ENCODE results near the gene GARRE1.

GARRE1 gene

DNA sequence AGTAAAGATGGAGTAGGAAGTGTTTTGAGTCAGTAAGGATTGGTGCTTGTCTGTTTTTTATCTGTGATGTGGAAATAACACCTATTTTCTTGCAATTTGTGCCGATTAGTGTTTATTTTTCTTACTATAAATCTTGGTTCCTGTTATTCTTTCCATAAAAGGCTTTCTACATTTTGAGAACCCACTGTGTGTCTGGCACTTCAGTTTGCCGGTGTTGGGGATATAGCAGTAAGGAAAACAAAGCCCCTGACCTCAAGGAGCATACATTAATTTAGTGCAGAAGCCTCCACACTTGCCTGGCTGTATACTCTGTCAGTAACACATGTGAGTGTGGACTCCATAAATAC, 35.6 kb upstream of the GARRE1 start:
- no peak overlapping the region for H3K27ac ChIP-seq (ENCODE audit: low read length)
- H3K9ac ChIP-seq (ENCODE audit: low read length): no peak overlapping the region
- no peak overlapping the region for H3K4me3 ChIP-seq (ENCODE audit: low read length)
- H3K36me3 ChIP-seq (ENCODE audit: control insufficient read depth, low read depth, low read length): peaks cover 71% of the 10 kb centered on the region
- H3K4me1 ChIP-seq (ENCODE audit: control insufficient read depth, low read depth, low read length): no peaks in the 10 kb centered on the region
- H3K9me3 ChIP-seq (ENCODE audit: control insufficient read depth, low read depth, low read length): no peaks in the 10 kb centered on the region
- no peaks in the 10 kb centered on the region for H3K27me3 ChIP-seq (ENCODE audit: control insufficient read depth, insufficient read depth, low read length)

DNA sequence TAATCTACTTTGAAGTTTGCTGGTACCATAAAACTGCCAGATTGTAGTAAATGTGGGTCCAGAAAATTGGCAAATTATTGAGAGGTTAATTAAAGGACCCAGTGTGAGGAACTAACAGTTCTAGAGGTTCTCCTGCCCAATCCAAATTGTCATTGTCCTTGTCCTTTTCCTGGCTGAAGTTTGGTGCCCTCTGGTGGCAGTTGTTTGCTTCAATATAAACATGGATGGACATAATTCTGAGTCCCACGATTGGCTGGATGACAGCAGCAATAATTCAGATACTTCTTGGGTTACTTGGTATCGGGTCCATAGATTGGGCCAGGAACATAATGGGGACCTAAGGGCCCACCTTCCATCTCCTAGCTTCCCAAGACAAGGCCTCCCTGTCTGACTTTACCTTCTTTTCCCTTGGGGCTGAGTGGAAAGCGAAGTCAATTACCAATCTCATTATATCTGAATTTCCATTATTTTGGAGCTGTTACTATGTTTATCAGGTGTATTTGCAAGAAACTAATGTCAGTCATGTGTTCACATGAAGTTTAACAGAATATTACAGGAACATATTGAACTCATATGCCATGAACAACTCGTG, 33.8 kb upstream of the GARRE1 start:
- H3K4me1 ChIP-seq (ENCODE audit: control insufficient read depth, low read depth, low read length): peaks cover 15% of the 10 kb centered on the region
- no peaks in the 10 kb centered on the region for H3K9me3 ChIP-seq (ENCODE audit: control insufficient read depth, low read depth, low read length)
- peaks cover 78% of the 10 kb centered on the region for H3K36me3 ChIP-seq (ENCODE audit: control insufficient read depth, low read depth, low read length)
- no peak overlapping the region for H3K27ac ChIP-seq (ENCODE audit: low read length)
- H3K9ac ChIP-seq (ENCODE audit: low read length): no peak overlapping the region
- no peak overlapping the region for H3K4me3 ChIP-seq (ENCODE audit: low read length)
- no peaks in the 10 kb centered on the region for H3K27me3 ChIP-seq (ENCODE audit: control insufficient read depth, insufficient read depth, low read length)

DNA sequence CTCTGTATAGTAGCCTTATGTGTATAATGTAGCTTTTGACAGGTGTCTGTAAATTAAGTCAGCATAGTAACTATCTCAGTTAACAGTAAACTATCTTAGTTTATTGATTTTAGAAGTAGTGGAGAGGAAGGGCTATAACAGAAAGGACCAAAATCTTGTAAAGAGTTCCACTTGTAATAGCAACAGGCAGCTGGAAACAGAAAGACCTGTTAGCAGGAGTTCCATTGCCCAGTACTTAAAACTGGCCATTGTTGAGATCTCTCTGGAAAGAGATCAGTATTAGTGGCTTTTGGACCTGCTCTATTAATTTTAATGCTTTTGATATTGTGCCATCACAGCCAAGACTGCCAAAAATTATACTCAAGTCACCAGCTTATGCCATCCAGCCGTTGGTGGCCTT, 32.0 kb upstream of the GARRE1 start:
- Histone ChIP-seq H3K36me3 (ENCODE audit: control insufficient read depth, low read depth, low read length) (peaks cover 88% of the 10 kb centered on the region), H3K27me3 (ENCODE audit: control insufficient read depth, insufficient read depth, low read length) (no peaks in the 10 kb centered on the region), H3K27ac (ENCODE audit: low read length) (no peak overlapping the region), H3K9ac (ENCODE audit: low read length) (no peak overlapping the region), H3K4me1 (ENCODE audit: control insufficient read depth, low read depth, low read length) (peaks cover 21% of the 10 kb centered on the region), H3K4me3 (ENCODE audit: low read length) (no peak overlapping the region), H3K9me3 (ENCODE audit: control insufficient read depth, low read depth, low read length) (no peaks in the 10 kb centered on the region)

DNA sequence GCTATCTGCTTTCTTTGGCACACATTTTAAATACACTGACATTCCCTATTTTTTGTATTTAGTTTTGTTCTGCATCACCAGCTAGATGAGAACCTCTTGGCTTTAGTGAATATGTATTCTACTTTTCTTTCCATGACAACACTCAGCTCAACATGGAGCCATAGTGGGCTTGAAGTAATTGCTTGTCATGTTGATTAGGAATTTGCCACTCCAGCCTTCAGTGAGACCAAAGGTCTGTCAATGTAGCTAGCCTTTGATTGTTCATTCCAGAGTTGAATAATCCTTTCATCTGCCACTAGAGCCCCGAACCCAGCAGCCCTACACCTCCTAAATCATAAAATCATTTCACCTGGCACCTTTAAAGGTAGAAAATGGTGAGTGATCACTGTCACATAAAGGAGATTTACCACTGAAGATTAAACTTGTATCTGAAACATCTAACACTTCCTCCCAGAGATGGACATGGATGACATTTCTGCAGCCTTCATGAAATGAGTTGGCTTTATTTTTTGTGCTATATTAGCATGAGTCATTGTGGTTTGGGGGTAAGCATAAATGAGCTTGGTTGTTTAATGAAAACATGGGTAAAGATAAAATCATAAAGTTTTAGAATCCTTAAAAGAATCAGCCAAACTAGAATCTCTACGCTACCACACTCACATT, 29.2 kb upstream of the GARRE1 start:
- Histone ChIP-seq H3K9ac (ENCODE audit: low read length) (peak overlapping the region; percentile 4), H3K4me3 (ENCODE audit: low read length) (peak overlapping the region; percentile 26), H3K27me3 (ENCODE audit: control insufficient read depth, insufficient read depth, low read length) (no peaks in the 10 kb centered on the region), H3K36me3 (ENCODE audit: control insufficient read depth, low read depth, low read length) (peaks cover 97% of the 10 kb centered on the region), H3K27ac (ENCODE audit: low read length) (peak overlapping the region; percentile 38), H3K9me3 (ENCODE audit: control insufficient read depth, low read depth, low read length) (no peaks in the 10 kb centered on the region), H3K4me1 (ENCODE audit: control insufficient read depth, low read depth, low read length) (peaks cover 21% of the 10 kb centered on the region)

DNA sequence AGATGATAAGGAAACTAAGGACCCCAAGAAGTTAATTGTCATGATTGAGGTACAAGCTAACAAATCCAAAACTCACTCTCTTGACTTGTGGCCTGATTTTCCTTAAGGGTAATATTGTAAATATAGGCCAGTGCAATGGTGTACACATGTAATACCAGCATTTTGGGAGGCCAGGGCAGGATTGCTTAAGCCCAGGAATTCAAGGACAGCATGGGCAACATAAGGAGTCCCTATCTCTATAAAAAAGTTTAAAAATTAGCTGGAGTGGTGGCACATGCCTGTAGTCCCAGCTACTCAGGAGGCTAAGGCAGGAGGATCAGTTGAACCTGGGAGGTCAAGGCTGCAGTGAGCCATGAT, 28.7 kb upstream of the GARRE1 start:
- no peak overlapping the region for H3K27ac ChIP-seq (ENCODE audit: low read length)
- H3K4me3 ChIP-seq (ENCODE audit: low read length): no peak overlapping the region
- no peaks in the 10 kb centered on the region for H3K9me3 ChIP-seq (ENCODE audit: control insufficient read depth, low read depth, low read length)
- peaks cover 21% of the 10 kb centered on the region for H3K4me1 ChIP-seq (ENCODE audit: control insufficient read depth, low read depth, low read length)
- H3K36me3 ChIP-seq (ENCODE audit: control insufficient read depth, low read depth, low read length): peaks cover 93% of the 10 kb centered on the region
- H3K9ac ChIP-seq (ENCODE audit: low read length): no peak overlapping the region
- H3K27me3 ChIP-seq (ENCODE audit: control insufficient read depth, insufficient read depth, low read length): no peaks in the 10 kb centered on the region

DNA sequence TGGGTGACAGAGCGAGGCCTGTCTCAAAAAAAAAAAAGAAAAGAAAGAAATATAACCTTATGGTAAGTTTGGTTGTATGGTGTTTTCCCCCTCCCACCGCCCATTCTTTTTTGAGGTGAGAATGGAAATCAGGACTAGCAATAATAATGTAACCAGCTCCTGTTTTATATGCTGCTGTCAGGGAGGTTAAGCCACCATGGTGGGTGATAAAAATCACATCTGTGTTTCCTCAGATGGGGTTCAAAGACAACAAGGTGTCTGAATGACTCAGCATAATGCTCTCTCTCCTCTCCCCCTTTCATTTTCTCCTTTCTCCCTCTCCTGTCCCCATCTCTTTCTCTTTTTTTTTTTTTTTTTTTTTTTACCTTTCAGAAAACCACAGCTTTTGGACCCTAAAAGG, 28.3 kb upstream of the GARRE1 start:
- Histone ChIP-seq H3K9me3 (ENCODE audit: control insufficient read depth, low read depth, low read length) (no peaks in the 10 kb centered on the region), H3K4me3 (ENCODE audit: low read length) (no peak overlapping the region), H3K27ac (ENCODE audit: low read length) (no peak overlapping the region), H3K9ac (ENCODE audit: low read length) (no peak overlapping the region), H3K27me3 (ENCODE audit: control insufficient read depth, insufficient read depth, low read length) (no peaks in the 10 kb centered on the region), H3K4me1 (ENCODE audit: control insufficient read depth, low read depth, low read length) (peaks cover 24% of the 10 kb centered on the region), H3K36me3 (ENCODE audit: control insufficient read depth, low read depth, low read length) (peaks cover 89% of the 10 kb centered on the region)

DNA sequence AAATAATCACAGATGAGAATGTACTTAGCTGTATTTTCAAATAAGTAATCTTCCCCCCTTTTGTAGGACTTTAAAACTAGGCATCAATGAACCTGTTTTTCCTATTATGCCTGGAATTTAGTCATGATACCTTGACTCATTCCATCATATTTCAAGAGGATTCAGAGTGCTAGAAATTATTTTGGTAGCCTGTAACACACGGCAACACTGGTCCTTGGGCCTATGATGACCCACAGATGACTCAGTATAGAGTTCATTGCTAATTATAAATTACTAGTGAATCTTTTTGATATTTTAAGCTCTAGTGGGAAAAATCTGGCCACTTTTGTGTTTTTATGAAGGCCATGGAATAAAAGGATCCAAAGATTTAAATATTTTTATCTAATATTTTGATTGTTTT, 26.0 kb upstream of the GARRE1 start:
- peaks cover 66% of the 10 kb centered on the region for H3K36me3 ChIP-seq (ENCODE audit: control insufficient read depth, low read depth, low read length)

DNA sequence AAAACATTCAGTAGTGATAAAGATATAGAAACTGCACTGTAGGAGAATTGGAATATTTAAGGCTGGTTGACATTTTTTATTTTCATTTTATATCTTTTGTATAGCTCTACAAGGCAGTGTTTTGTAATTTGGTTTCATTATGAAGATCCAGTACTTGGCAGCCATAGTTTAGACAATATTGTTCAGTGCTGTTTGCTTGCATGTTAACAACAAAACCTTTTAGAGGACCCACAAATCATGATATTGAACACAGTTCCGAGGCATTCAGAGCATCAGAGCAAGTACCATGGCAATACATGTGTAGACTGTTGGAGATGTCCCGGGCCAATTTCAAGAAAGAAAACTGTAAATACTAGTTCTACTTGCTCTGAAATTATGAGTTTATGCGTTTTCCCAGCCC, 25.6 kb upstream of the GARRE1 start:
- peaks cover 62% of the 10 kb centered on the region for H3K36me3 ChIP-seq (ENCODE audit: control insufficient read depth, low read depth, low read length)
- H3K4me3 ChIP-seq (ENCODE audit: low read length): no peak overlapping the region
- no peaks in the 10 kb centered on the region for H3K9me3 ChIP-seq (ENCODE audit: control insufficient read depth, low read depth, low read length)

More for the DNA sequence above, 26.0 kb upstream of the GARRE1 start:
- Histone ChIP-seq H3K9me3 (ENCODE audit: control insufficient read depth, low read depth, low read length) (no peaks in the 10 kb centered on the region), H3K9ac (ENCODE audit: low read length) (no peak overlapping the region), H3K4me3 (ENCODE audit: low read length) (no peak overlapping the region), H3K27ac (ENCODE audit: low read length) (no peak overlapping the region), H3K27me3 (ENCODE audit: control insufficient read depth, insufficient read depth, low read length) (no peaks in the 10 kb centered on the region), H3K4me1 (ENCODE audit: control insufficient read depth, low read depth, low read length) (peaks cover 30% of the 10 kb centered on the region)

DNA sequence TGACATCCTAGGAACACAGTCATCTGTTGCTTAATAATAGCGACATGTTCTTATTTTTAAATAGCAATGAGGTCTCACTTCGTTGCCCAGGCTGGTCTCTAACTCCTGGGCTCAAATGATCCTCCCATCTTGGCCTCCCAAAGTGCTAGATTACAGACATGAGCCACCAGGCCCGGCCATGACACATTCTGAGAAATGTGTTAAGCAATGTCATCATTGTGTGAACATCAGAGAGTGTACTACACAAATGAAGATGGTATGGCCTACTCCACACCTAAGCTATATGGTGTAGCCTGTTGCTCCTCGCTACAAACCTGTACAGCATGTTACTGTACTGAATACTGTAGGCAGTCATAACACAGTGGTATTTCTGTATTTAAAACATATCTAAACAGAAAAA, 24.6 kb upstream of the GARRE1 start:
- Histone ChIP-seq H3K9ac (ENCODE audit: low read length) (no peak overlapping the region), H3K27ac (ENCODE audit: low read length) (no peak overlapping the region), H3K36me3 (ENCODE audit: control insufficient read depth, low read depth, low read length) (peaks cover 53% of the 10 kb centered on the region), H3K4me3 (ENCODE audit: low read length) (no peak overlapping the region), H3K4me1 (ENCODE audit: control insufficient read depth, low read depth, low read length) (peaks cover 24% of the 10 kb centered on the region), H3K9me3 (ENCODE audit: control insufficient read depth, low read depth, low read length) (no peaks in the 10 kb centered on the region), H3K27me3 (ENCODE audit: control insufficient read depth, insufficient read depth, low read length) (no peaks in the 10 kb centered on the region)

More for the DNA sequence above, 25.6 kb upstream of the GARRE1 start:
- H3K9ac ChIP-seq (ENCODE audit: low read length): no peak overlapping the region
- H3K27me3 ChIP-seq (ENCODE audit: control insufficient read depth, insufficient read depth, low read length): no peaks in the 10 kb centered on the region
- peaks cover 30% of the 10 kb centered on the region for H3K4me1 ChIP-seq (ENCODE audit: control insufficient read depth, low read depth, low read length)
- no peak overlapping the region for H3K27ac ChIP-seq (ENCODE audit: low read length)

DNA sequence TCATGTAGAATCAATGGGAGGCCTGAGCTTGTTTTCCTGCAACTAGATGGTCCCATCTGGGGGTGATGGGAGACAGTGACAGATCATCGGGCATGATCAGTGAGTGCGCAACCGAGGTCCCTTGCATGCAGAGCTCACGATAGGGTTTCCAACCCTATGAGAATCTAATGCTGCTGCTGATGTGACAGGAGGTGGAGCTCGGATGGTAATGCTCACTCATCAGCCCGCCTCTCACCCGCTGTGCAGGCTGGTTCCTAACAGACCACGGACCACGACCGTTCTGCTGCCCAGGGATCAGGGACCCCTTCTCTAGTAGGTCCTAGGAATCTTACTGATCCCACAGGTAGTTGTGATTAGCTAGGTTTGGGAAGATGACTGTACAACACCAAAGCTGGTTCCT, 23.5 kb upstream of the GARRE1 start:
- H3K4me1 ChIP-seq (ENCODE audit: control insufficient read depth, low read depth, low read length): peaks cover 13% of the 10 kb centered on the region
- H3K27ac ChIP-seq (ENCODE audit: low read length): no peak overlapping the region
- H3K9ac ChIP-seq (ENCODE audit: low read length): no peak overlapping the region
- no peak overlapping the region for H3K4me3 ChIP-seq (ENCODE audit: low read length)
- no peaks in the 10 kb centered on the region for H3K9me3 ChIP-seq (ENCODE audit: control insufficient read depth, low read depth, low read length)
- H3K27me3 ChIP-seq (ENCODE audit: control insufficient read depth, insufficient read depth, low read length): no peaks in the 10 kb centered on the region
- peaks cover 43% of the 10 kb centered on the region for H3K36me3 ChIP-seq (ENCODE audit: control insufficient read depth, low read depth, low read length)

DNA sequence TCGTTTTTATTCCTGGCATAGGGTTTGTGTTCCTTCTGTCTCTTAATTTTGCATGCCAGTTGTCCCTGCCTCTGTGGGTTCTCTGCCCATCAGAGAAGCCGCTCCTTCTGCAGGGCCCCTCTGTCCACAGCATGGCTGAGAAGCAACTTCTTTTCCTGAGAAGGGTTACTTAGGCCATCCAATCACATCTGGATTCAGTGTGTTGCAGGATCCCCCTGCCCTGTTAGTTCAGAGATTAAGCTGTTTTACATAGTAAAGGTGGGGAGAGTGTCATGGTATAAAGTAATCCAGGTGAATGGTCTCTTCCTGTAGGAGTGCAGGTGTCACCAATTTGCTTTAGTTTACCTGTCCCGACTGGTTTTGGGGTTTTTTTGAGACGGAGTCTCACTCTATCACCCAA, 22.9 kb upstream of the GARRE1 start:
- Histone ChIP-seq H3K4me1 (ENCODE audit: control insufficient read depth, low read depth, low read length) (peaks cover 9% of the 10 kb centered on the region), H3K9ac (ENCODE audit: low read length) (no peak overlapping the region), H3K36me3 (ENCODE audit: control insufficient read depth, low read depth, low read length) (peaks cover 37% of the 10 kb centered on the region), H3K27ac (ENCODE audit: low read length) (no peak overlapping the region), H3K9me3 (ENCODE audit: control insufficient read depth, low read depth, low read length) (no peaks in the 10 kb centered on the region), H3K27me3 (ENCODE audit: control insufficient read depth, insufficient read depth, low read length) (no peaks in the 10 kb centered on the region), H3K4me3 (ENCODE audit: low read length) (no peak overlapping the region)

All from iPS-18a (cell line).